WTC11 (cell line): ENCODE results near the gene PALB2. TPM values are rescaled to one million over a fixed set of nuclear protein-coding genes. Genes with fewer than 3 reads are reported as not detected.

ENCODE experiments used
- ATAC-seq: fragments of 200-7000 bp; cut with Tn5 transposase; 2 replicates; pipeline ENCODE4 v1.10.0; 2021; ENCODE audit warnings: mild to moderate bottlenecking, moderate library complexity
- CTCF ChIA-PET: fragments of 300-600 bp; sonication (Branson Sonifier 250); formaldehyde crosslinking; loops from one replicate; lab custom pipeline; 2021; ENCODE audit warnings: antibody characterized with exemption; lab: Charles Lee
- POLR2A ChIA-PET: fragments of 350-600 bp; sonication (Branson Sonifier 250); formaldehyde crosslinking; loops from one replicate; lab custom pipeline; 2021; ENCODE audit warnings: antibody characterized with exemption; lab: Charles Lee
- DNase-seq: peaks from one replicate; pipeline ENCODE4 v3.0.0; 2021; ENCODE audit warnings: low spot score
- H3K27ac Mint-ChIP-seq: 2 replicates; pipeline ENCODE4 v1.8.0; 2021; ENCODE audit warnings: mixed read lengths
- H3K27me3 Mint-ChIP-seq: 2 replicates; pipeline ENCODE4 v1.8.0; 2021; ENCODE audit warnings: low read depth, mild to moderate bottlenecking, moderate library complexity, mixed read lengths
- H3K36me3 Mint-ChIP-seq: 2 replicates; pipeline ENCODE4 v1.8.0; 2021; ENCODE audit warnings: mixed read lengths
- H3K4me1 Mint-ChIP-seq: 2 replicates; pipeline ENCODE4 v1.8.0; 2022; ENCODE audit warnings: mixed read lengths
- H3K4me3 Mint-ChIP-seq: 2 replicates; pipeline ENCODE4 v1.8.0; 2021; ENCODE audit warnings: mild to moderate bottlenecking, moderate library complexity, mixed read lengths
- H3K9me3 Mint-ChIP-seq: 2 replicates; pipeline ENCODE4 v1.8.0; 2021; ENCODE audit warnings: mixed read lengths
- ELF4 ChIP-seq: sonication (generic); formaldehyde crosslinking; IDR thresholded peaks from 2 replicates; pipeline ENCODE4 v1.8.1; 2022; ENCODE audit warnings: low read depth, mild to moderate bottlenecking, moderate library complexity, missing genetic modification reagents
- ESRRA ChIP-seq: sonication (generic); formaldehyde crosslinking; IDR thresholded peaks from 2 replicates; pipeline ENCODE4 v1.8.1; 2022; ENCODE audit warnings: mild to moderate bottlenecking, missing genetic modification reagents, borderline replicate concordance
- FOXK1 ChIP-seq: sonication (generic); formaldehyde crosslinking; IDR thresholded peaks from 2 replicates; pipeline ENCODE4 v1.8.0; 2022; ENCODE audit warnings: mild to moderate bottlenecking, moderate library complexity, missing genetic modification reagents
- FOXP1 ChIP-seq: sonication (generic); formaldehyde crosslinking; IDR thresholded peaks from 2 replicates; pipeline ENCODE4 v1.8.0; 2022; ENCODE audit warnings: missing genetic modification reagents, mild to moderate bottlenecking, moderate library complexity, borderline replicate concordance
- GABPB1 ChIP-seq: sonication (generic); formaldehyde crosslinking; IDR thresholded peaks from 2 replicates; pipeline ENCODE4 v1.8.1; 2023; ENCODE audit warnings: mild to moderate bottlenecking, missing genetic modification reagents
- GTF2I ChIP-seq: fragments of 250-450 bp; sonication (Bioruptor Pico); conservative IDR thresholded peaks from 2 replicates; pipeline ENCODE4 v1.4.0; 2021; ENCODE audit warnings: mild to moderate bottlenecking
- JAZF1 ChIP-seq: fragments of 250-450 bp; sonication (Bioruptor Pico); IDR thresholded peaks from 2 replicates; pipeline ENCODE4 v1.9.0; 2021; ENCODE audit warnings: moderate library complexity, mild to moderate bottlenecking, inconsistent platforms
- JUN ChIP-seq: sonication (generic); formaldehyde crosslinking; IDR thresholded peaks from 2 replicates; pipeline ENCODE4 v1.8.0; 2023; ENCODE audit warnings: mild to moderate bottlenecking, missing genetic modification reagents
- MYBL2 ChIP-seq: sonication (generic); formaldehyde crosslinking; IDR thresholded peaks from 2 replicates; pipeline ENCODE4 v1.8.1; 2023; ENCODE audit warnings: mild to moderate bottlenecking, moderate library complexity, missing genetic modification reagents
- NR2C2 ChIP-seq: sonication (generic); formaldehyde crosslinking; IDR thresholded peaks from 2 replicates; pipeline ENCODE4 v1.8.0; 2022; ENCODE audit warnings: mild to moderate bottlenecking, missing genetic modification reagents
- OVOL2 ChIP-seq: fragments of 250-450 bp; sonication (Bioruptor Pico); IDR thresholded peaks from 2 replicates; pipeline ENCODE4 v1.9.0; 2021; ENCODE audit warnings: mild to moderate bottlenecking, borderline replicate concordance
- RELA ChIP-seq: sonication (generic); formaldehyde crosslinking; IDR thresholded peaks from 2 replicates; pipeline ENCODE4 v1.8.1; 2022; ENCODE audit warnings: missing genetic modification reagents, mild to moderate bottlenecking, borderline replicate concordance
- SMAD3 ChIP-seq: sonication (generic); formaldehyde crosslinking; IDR thresholded peaks from 2 replicates; pipeline ENCODE4 v1.8.0; 2022; ENCODE audit warnings: missing genetic modification reagents, mild to moderate bottlenecking, borderline replicate concordance
- SP1 ChIP-seq: sonication (generic); formaldehyde crosslinking; conservative IDR thresholded peaks from 2 replicates; pipeline ENCODE4 v1.8.1; 2022; ENCODE audit warnings: missing genetic modification reagents
- TEAD1 ChIP-seq: sonication (generic); formaldehyde crosslinking; IDR thresholded peaks from 2 replicates; pipeline ENCODE4 v1.8.0; 2022; ENCODE audit warnings: mild to moderate bottlenecking, missing genetic modification reagents
- total RNA-seq: library from RNA; stranded (reverse); gene quantifications from 3 replicates; pipeline ENCODE4 v1.2.3, GENCODE V29; 2021
- TF ChIP-seq, protein P1 (sequence below): sonication (generic); formaldehyde crosslinking; IDR thresholded peaks from 2 replicates; pipeline ENCODE4 v1.8.1; 2022; ENCODE audit warnings: mild to moderate bottlenecking, missing genetic modification reagents, moderate library complexity, borderline replicate concordance
- TF ChIP-seq, protein P2 (sequence below): sonication (generic); formaldehyde crosslinking; IDR thresholded peaks from 2 replicates; pipeline ENCODE4 v1.8.1; 2023; ENCODE audit warnings: mild to moderate bottlenecking, missing genetic modification reagents
- TF ChIP-seq, protein P3 (sequence below): sonication (generic); formaldehyde crosslinking; IDR thresholded peaks from 2 replicates; pipeline ENCODE4 v1.8.0; 2023; ENCODE audit warnings: missing genetic modification reagents, mild to moderate bottlenecking, borderline replicate concordance
- TF ChIP-seq, protein P4 (sequence below): sonication (generic); formaldehyde crosslinking; IDR thresholded peaks from 2 replicates; pipeline ENCODE4 v1.8.0; 2023; ENCODE audit warnings: mild to moderate bottlenecking, missing genetic modification reagents
- TF ChIP-seq, protein P5 (sequence below): sonication (generic); formaldehyde crosslinking; IDR thresholded peaks from 2 replicates; pipeline ENCODE4 v1.8.0; 2022; ENCODE audit warnings: mild to moderate bottlenecking, missing genetic modification reagents

PALB2 gene
- total RNA-seq, 1 experiment from 2014 or later: 32.1 TPM

DNA sequence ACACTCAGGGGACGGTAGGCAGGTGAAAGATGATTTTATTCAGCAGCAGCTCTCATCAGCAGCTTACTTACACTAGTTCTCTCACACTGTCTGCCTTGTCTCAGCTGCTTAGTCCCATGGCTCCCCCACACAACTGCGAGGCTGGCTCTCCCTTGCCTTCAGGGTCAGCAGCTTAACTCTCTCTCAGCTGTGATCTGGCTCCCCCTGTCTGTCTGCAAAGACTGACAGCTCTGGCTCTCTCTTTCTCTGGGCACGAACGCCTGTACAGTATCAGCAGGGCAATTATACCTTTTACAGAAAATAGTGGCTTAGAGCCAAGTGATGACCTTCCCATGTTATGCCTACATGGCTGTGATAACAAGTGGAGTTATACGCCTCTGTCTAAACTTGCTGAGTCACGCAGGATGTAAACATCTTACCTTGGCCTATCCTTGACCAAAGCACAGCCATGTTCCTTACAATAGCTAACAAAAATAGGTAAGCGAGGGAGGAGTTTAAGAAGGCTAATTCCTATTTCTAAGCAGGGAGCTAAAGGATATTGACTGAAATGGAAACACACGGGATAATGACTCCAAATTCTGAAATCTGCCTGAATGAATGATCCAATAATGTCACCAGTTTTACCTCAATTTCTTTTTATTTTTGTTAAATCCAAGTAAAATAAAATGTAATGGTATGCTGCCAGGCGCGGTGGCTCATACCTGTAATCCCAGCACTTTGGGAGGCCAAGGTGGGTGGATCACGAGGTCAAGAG lies 43.9 kb downstream of the PALB2 start (continued):
- TF ChIP-seq ELF4 (CRISPR knock-in tag) (no peak), OVOL2 (CRISPR knock-in tag) (no peak)

DNA sequence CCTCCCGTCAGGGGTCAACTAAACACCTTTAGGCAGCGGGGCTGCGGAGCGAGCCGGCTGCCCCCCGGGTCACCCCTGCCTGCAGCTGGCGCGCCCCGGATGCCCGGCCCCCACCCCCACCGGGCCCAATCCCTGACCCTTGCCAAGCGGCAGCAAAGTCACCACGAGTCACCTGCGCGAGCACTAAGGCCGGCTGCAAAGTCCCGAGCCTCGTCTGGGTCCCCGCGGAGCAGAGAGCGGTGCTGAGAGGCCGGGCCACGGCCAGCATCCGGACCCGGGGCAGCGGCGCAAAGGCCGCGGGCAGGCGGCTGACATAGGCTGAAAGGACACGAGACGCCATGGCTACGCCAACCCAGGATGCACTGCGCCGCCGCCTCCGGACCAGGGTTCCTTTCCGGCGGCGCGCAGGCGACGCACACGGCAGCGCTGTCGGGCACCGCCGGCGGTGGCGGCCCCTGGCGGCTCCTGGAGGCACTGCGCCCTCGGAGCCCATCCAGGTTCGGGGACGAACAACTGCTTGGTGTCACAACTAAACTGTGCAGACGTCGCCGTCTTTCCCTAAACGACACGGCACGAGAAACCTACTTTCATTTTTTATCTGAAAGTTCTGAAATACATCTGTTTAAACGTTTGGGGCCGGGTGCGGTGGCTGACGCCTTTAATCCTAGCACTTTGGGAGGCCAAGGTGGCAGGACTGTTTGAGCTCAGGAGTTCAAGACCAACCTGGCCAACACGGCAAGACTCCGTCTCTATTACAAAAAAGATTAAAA lies 45.0 kb downstream of the PALB2 start, which contains the start of gene NDUFAB1:
Gene NDUFAB1, minus strand, starts transcription at position 366 of the 770 bp plus-strand sequence. Its CDS starts 26 bp downstream, at position 340.
- peak within 1 kb of the TSS; percentile 84 for H3K4me3 Mint-ChIP-seq
- H3K9me3 Mint-ChIP-seq: no peaks in the 10 kb centered on the region
- DNase-seq (peak; percentile 90), ATAC-seq (peak; percentile 88)
- H3K36me3 Mint-ChIP-seq: peaks cover 23% of the 10 kb centered on the region
- H3K27ac Mint-ChIP-seq: peak within 1 kb of the TSS; percentile 91
- CTCF ChIA-PET: interaction anchor here (0.6 to 2.2 kb wide), 23 partner anchors 9 to 1355 kb away, joined by 3 to 22 read pairs (median 4); partner anchors contain the start of genes COG7, DCTN5, EARS2 and PALB2
- H3K27me3 Mint-ChIP-seq: no peaks in the 10 kb centered on the region
- POLR2A ChIA-PET: interaction anchor here (2.5 kb wide), 1 partner anchor 39 kb away, joined by 7 read pairs; the partner anchor contains the start of genes EARS2 and UBFD1
- peaks cover 29% of the 10 kb centered on the region for H3K4me1 Mint-ChIP-seq
- TF ChIP-seq JAZF1 (CRISPR knock-in tag) (no peak), FOXK1 (peak; percentile 89), GABPB1 (peak; percentile 89), RELA (CRISPR knock-in tag) (no peak), TEAD1 (CRISPR knock-in tag) (no peak), NR2C2 (CRISPR knock-in tag) (0 out of 2 replicates have a peak, but pooled peaks have one; percentile 13), SP1 (peak; percentile 74), GTF2I (CRISPR knock-in tag) (no peak), ESRRA (CRISPR knock-in tag) (peak; percentile 59; the same call in 1 of the 2 replicates), MYBL2 (CRISPR knock-in tag) (peak; percentile 75; the same call in 1 of the 2 replicates), JUN (CRISPR knock-in tag) (no peak), FOXP1 (peak; percentile 58; the same call in 1 of the 2 replicates), SMAD3 (CRISPR knock-in tag) (peak; percentile 48; the same call in 1 of the 2 replicates)
- TF ChIP-seq, protein P1, sequence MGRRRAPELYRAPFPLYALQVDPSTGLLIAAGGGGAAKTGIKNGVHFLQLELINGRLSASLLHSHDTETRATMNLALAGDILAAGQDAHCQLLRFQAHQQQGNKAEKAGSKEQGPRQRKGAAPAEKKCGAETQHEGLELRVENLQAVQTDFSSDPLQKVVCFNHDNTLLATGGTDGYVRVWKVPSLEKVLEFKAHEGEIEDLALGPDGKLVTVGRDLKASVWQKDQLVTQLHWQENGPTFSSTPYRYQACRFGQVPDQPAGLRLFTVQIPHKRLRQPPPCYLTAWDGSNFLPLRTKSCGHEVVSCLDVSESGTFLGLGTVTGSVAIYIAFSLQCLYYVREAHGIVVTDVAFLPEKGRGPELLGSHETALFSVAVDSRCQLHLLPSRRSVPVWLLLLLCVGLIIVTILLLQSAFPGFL (CRISPR knock-in tag): 0 out of 2 replicates have a peak, but pooled peaks have one; percentile 51
- TF ChIP-seq, protein P2, sequence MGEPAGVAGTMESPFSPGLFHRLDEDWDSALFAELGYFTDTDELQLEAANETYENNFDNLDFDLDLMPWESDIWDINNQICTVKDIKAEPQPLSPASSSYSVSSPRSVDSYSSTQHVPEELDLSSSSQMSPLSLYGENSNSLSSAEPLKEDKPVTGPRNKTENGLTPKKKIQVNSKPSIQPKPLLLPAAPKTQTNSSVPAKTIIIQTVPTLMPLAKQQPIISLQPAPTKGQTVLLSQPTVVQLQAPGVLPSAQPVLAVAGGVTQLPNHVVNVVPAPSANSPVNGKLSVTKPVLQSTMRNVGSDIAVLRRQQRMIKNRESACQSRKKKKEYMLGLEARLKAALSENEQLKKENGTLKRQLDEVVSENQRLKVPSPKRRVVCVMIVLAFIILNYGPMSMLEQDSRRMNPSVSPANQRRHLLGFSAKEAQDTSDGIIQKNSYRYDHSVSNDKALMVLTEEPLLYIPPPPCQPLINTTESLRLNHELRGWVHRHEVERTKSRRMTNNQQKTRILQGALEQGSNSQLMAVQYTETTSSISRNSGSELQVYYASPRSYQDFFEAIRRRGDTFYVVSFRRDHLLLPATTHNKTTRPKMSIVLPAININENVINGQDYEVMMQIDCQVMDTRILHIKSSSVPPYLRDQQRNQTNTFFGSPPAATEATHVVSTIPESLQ (CRISPR knock-in tag): no peak
- TF ChIP-seq, protein P3, sequence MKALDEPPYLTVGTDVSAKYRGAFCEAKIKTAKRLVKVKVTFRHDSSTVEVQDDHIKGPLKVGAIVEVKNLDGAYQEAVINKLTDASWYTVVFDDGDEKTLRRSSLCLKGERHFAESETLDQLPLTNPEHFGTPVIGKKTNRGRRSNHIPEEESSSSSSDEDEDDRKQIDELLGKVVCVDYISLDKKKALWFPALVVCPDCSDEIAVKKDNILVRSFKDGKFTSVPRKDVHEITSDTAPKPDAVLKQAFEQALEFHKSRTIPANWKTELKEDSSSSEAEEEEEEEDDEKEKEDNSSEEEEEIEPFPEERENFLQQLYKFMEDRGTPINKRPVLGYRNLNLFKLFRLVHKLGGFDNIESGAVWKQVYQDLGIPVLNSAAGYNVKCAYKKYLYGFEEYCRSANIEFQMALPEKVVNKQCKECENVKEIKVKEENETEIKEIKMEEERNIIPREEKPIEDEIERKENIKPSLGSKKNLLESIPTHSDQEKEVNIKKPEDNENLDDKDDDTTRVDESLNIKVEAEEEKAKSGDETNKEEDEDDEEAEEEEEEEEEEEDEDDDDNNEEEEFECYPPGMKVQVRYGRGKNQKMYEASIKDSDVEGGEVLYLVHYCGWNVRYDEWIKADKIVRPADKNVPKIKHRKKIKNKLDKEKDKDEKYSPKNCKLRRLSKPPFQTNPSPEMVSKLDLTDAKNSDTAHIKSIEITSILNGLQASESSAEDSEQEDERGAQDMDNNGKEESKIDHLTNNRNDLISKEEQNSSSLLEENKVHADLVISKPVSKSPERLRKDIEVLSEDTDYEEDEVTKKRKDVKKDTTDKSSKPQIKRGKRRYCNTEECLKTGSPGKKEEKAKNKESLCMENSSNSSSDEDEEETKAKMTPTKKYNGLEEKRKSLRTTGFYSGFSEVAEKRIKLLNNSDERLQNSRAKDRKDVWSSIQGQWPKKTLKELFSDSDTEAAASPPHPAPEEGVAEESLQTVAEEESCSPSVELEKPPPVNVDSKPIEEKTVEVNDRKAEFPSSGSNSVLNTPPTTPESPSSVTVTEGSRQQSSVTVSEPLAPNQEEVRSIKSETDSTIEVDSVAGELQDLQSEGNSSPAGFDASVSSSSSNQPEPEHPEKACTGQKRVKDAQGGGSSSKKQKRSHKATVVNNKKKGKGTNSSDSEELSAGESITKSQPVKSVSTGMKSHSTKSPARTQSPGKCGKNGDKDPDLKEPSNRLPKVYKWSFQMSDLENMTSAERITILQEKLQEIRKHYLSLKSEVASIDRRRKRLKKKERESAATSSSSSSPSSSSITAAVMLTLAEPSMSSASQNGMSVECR (CRISPR knock-in tag): peak; percentile 58; the same call in 1 of the 2 replicates
- TF ChIP-seq, protein P4, sequence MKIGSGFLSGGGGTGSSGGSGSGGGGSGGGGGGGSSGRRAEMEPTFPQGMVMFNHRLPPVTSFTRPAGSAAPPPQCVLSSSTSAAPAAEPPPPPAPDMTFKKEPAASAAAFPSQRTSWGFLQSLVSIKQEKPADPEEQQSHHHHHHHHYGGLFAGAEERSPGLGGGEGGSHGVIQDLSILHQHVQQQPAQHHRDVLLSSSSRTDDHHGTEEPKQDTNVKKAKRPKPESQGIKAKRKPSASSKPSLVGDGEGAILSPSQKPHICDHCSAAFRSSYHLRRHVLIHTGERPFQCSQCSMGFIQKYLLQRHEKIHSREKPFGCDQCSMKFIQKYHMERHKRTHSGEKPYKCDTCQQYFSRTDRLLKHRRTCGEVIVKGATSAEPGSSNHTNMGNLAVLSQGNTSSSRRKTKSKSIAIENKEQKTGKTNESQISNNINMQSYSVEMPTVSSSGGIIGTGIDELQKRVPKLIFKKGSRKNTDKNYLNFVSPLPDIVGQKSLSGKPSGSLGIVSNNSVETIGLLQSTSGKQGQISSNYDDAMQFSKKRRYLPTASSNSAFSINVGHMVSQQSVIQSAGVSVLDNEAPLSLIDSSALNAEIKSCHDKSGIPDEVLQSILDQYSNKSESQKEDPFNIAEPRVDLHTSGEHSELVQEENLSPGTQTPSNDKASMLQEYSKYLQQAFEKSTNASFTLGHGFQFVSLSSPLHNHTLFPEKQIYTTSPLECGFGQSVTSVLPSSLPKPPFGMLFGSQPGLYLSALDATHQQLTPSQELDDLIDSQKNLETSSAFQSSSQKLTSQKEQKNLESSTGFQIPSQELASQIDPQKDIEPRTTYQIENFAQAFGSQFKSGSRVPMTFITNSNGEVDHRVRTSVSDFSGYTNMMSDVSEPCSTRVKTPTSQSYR (CRISPR knock-in tag): 0 out of 2 replicates have a peak, but pooled peaks have one; percentile 25
- TF ChIP-seq, protein P5, sequence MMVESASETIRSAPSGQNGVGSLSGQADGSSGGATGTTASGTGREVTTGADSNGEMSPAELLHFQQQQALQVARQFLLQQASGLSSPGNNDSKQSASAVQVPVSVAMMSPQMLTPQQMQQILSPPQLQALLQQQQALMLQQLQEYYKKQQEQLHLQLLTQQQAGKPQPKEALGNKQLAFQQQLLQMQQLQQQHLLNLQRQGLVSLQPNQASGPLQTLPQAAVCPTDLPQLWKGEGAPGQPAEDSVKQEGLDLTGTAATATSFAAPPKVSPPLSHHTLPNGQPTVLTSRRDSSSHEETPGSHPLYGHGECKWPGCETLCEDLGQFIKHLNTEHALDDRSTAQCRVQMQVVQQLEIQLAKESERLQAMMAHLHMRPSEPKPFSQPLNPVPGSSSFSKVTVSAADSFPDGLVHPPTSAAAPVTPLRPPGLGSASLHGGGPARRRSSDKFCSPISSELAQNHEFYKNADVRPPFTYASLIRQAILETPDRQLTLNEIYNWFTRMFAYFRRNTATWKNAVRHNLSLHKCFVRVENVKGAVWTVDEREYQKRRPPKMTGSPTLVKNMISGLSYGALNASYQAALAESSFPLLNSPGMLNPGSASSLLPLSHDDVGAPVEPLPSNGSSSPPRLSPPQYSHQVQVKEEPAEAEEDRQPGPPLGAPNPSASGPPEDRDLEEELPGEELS (CRISPR knock-in tag): peak; percentile 65; the same call in 1 of the 2 replicates
